Measurements from ENCODE around the gene FTH1.
"Not testable (repeated sequence)": the region's sequence is repeated elsewhere in the genome, so short reads cannot be mapped to it uniquely, and the experiment has no call there.

FTH1 gene

DNA sequence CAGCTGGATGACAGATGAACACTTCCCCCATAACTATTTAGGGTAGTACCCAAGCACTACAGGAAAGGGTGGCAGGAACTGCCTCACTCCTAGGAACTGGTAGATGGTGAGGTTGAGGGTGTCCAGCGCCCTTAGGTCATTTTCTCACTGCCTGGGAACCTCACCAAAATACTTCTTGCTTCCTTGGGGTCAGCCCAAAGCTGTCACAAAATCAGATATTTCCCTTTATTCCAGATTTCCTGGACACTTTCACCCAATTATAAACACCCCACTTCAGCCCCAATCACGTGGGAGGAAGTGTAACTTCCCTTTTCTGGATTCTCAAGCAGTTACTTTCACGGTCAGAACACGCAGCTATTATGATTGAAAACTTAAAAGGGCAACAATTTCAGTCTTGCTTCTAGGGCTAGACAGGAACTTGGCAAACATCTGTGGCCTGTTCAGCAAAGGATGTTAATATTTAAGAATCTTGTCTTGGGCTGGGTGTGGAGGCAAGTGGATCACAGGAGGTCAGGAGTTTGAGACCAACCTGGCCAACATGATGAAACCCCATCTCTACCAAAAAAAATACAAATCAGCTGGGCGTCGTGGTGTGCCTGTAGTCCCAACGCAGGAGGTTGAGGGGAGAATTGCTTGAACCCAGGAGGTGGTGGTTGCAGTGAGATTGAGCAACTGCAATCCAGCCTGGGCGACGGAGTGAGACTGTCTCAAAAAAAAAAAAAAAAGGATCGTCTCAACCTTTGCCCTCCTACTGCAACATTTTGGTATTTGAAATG, 4.0 kb downstream of the FTH1 start:
- DNase-seq (ENCODE audit: low read depth), result no peak

DNA sequence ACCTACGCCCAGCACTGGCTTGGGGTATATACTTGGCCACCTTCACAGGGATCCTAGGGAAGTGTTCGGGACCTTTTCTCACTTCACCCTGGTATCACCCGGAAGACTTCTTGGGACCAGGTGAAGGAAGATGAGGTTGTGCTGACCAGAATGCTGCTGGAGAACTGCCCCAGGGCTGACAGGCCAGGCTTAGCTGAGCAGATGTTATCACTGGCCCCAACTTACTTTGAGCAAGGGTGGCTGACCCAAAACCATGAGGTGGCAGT, 4.5 kb downstream of the FTH1 start:
- DNase-seq (ENCODE audit: low read depth), result no peak

- no peak for DNase-seq (ENCODE audit: low read depth)
These were observed 5.0 kb downstream of the FTH1 start for GRCh38 chr11:61962213-61963015.

- DNase-seq (ENCODE audit: low read depth), result no peak
These were observed 5.7 kb downstream of the FTH1 start for GRCh38 chr11:61961570-61962212.

- no peak for DNase-seq (ENCODE audit: low read depth)
These were observed 6.9 kb downstream of the FTH1 start for GRCh38 chr11:61960532-61960931.

DNA sequence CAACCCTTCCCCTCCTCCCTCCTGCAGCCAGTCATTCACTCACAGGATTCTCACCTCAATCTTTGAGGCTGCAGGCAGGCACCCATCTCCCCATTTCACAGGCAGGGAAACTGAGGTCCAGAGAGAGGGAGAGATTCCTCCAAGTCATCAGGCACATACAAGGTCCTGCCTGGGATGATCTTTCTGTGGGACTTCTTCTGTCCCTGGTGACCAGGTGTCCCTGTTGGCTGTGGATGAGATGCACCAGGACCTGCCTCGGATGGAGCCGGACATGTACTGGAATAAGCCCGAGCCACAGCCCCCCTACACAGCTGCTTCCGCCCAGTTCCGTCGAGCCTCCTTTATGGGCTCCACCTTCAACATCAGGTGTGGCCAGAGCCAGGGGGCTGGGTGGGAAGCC, 7.8 kb downstream of the FTH1 start:
- DNase-seq (ENCODE audit: low read depth), result no peak

DNA sequence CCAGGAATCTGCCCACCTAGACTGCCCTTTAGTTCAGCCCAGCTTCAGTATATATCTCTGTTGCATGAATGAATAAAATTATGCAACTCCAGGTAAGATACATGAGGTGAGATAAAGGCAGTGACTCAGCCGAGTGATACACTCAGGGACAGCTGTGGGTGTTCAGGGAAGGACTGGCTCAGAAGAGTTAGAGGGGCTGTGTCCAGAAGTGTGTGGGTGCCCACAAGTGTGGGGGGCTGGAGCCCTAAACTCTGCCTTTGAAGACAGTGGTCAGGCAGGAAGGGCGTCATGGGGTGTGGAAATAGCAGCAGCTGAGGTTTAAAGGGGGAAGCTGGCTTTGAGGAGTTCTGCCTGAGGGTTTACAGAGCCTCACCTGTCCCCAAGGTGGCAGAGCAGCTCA, 8.3 kb downstream of the FTH1 start:
- DNase-seq (ENCODE audit: low read depth), result no peak

GRCh38 chr11:61958590-61958989, 8.8 kb downstream of the FTH1 start:
- DNase-seq (ENCODE audit: low read depth), result no peak

DNA sequence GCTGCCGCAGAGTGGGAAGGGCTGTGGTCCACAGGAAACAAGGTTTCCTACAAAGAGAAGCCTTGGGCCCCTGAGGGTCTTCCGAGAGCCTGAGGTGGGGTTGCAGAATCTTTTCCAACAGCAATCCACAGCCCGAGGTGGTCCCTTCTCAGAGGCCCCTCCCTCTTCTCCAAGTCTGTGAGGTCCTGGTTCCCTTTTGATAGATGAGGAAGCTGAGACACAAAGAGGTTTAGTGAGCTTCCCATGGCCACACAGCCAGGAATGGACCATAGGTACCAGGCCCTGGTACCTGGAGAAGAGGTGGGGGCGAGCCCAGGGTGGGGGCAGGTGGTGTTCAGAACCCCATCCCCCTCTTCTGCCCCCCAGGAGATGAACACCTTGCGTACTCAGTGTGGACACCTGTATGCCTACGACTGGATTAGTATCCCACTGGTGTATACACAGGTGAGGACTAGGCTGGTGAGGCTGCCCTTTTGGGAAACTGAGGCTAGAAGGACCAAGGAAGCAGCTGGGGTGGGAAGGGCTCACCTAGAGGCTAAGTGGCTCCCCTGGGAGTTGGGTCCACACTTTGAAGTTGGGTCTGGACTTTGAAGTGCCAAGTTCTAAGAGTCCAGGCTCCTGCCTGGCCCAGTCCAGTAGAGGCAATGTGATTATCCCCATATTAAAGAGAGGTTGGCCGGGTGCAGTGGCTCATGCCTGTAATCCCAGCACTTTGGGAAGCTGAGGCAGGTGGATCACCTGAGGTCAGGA, 10.2 kb downstream of the FTH1 start:
- no peak for DNase-seq (ENCODE audit: low read depth)

DNA sequence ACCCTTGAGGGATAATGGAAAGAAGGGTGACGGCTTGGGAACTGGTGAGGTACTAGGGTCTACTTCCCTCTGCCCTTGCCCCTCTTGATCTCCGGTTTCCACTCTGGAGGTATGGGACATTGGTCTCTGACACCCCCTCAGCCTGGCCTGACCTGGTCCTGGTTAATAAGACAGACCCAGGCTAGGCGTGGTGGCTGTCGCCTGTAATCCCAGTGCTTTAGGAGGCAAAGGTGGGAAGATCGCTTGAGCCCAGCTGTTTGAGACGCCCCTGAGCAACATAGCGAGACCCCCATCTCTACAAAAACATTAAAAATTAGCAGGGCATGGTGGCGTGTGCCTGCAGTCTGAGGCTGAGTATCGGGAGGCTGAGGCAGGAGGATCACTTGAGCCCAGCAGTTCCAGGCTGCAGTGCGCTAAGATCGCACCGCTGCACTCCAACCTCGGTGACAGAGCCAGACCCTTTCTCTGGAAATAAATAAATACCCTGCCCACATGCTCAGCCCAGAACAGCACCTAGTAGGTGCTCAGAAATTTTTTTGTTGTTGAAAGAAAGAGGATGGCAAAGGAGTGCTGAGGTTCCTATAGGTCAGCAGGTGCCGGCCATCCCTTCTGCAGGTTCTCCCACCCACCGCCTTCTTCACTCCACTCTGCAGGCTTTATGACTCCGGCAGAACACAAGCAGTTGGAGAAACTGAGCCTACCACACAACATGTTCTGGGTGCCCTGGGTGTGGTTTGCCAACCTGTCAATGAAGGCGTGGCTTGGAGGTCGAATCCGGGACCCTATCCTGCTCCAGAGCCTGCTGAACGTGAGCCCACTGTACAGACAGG, 11.0 kb downstream of the FTH1 start:
- DNase-seq (ENCODE audit: low read depth), result no peak

DNA sequence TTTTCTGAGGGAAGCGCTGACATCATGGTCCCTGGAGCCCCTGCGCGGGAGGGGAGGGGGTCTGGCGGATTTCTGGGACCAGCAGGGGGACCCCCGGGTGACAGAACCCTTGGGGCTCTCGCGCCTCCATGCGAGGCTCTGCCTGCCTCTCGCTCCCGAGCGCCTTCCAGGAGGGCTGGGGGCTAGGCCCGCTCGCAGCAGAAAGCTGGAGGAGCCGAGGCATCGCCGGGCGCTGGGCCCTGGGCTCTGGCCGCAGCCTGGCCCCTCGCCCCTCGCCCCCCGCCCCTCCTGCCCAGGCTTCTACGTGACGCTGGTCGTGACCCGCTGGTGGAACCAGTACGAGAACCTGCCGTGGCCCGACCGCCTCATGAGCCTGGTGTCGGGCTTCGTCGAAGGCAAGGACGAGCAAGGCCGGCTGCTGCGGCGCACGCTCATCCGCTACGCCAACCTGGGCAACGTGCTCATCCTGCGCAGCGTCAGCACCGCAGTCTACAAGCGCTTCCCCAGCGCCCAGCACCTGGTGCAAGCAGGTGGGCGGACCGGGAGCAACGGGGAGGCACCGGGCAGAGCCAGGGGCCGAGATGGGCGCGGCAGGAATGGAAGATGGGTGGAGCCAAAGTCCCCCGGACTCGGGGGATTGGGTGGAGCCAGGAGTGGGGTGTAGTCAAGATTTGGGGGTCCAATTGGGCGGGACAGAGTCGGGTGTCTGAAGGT, 11.9 kb downstream of the FTH1 start:
- DNase-seq (ENCODE audit: low read depth), result no peak

DNA sequence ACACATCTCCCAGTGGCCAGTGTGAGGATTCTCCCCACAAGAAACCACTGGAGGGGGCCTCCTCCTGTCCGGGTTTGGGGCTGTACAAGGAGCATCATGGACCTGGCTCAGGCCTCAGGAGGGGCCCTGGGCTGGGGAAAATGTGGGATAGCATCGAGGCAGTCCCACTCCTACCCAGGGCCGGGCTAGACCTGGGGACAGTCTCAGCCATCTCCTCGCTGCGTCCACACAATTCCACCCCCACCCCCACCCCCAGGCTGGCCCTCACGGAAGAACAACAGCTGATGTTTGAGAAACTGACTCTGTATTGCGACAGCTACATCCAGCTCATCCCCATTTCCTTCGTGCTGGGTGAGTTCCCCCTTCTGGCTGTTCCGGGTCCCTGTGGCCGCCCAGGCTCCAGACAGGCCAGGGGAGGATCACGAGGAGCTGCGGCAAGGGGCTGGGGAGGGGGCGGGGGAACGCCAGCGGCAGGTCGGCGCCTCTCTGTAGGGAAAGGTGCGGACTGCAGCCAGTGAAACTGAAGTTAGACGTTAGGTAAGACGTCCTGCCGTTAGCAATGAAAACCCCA, 12.5 kb downstream of the FTH1 start:
- no peak for DNase-seq (ENCODE audit: low read depth)

GRCh38 chr11:61954106-61954850, 13.2 kb downstream of the FTH1 start:
- DNase-seq (ENCODE audit: low read depth), result no peak

DNA sequence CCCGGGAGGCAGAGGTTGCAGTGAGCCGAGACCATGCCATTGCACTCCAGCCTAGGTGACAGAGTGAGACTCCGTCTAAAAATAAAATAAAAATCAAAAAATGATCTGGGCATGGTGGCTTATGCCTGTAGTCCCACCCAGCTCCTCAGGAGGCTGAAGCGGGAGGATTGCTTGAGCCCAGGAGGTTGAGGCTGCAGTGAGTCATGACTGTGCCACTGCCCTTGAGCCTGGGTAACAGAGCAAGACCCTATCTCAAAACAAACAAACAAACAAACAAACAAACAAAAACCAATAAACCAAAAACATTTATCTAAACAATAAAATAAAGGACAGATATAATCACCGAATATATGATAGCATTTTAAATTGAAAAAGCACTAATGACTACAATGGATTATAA, 13.8 kb downstream of the FTH1 start:
- DNase-seq (ENCODE audit: low read depth), result not testable (repeated sequence)

- DNase-seq (ENCODE audit: low read depth), result no peak
These were observed 14.6 kb downstream of the FTH1 start for GRCh38 chr11:61952882-61953281.

- no peak for DNase-seq (ENCODE audit: low read depth)
These were observed 15.8 kb downstream of the FTH1 start for GRCh38 chr11:61951484-61952135.

DNA sequence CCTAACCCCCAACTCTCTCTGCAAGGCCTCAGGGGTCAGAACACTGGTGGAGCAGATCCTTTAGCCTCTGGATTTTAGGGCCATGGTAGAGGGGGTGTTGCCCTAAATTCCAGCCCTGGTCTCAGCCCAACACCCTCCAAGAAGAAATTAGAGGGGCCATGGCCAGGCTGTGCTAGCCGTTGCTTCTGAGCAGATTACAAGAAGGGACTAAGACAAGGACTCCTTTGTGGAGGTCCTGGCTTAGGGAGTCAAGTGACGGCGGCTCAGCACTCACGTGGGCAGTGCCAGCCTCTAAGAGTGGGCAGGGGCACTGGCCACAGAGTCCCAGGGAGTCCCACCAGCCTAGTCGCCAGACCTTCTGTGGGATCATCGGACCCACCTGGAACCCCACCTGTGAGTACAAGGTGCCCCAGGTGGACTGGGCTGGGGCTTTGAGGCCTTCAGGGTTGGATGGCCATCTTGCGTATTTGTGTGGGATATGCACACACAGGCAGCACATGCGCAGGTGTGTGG, 17.3 kb downstream of the FTH1 start, which contains the start of gene BEST1:
Gene BEST1, plus strand, starts transcription at position 317 of the 513 bp plus-strand sequence. CDS start 1,456 bp downstream, outside the sequence.
- no peak for DNase-seq (ENCODE audit: low read depth)

DNA sequence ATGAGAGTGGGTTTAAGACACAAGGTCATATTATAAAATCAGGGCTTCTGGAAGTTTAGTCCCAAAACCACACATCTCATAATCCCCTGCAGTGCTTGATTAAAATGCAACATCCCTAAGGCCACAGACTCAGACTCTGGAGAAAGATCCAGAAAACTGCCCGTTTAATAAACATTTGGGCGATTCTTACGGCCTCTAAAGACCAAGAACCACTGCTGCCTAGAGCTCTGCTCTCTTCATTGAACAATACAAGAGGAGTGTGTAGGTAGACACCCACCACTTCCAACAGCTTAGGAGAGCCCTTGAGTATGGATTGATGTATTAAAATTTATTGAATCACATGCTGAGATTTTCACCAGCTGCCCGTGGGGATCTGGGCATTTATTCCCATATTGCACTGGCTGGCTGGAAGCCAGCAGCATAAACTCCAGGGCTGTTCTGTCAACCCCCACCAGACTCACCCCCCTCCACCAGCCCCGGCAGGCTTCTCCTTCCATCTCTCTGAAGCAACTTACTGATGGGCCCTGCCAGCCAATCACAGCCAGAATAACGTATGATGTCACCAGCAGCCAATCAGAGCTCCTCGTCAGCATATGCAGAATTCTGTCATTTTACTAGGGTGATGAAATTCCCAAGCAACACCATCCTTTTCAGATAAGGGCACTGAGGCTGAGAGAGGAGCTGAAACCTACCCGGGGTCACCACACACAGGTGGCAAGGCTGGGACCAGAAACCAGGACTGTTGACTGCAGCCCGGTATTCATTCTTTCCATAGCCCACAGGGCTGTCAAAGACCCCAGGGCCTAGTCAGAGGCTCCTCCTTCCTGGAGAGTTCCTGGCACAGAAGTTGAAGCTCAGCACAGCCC, 18.0 kb downstream of the FTH1 start:
- DNase-seq (ENCODE audit: low read depth), result no peak
